ENCODE measurements around the gene SLC6A3. TPM values are rescaled to one million over a fixed set of nuclear protein-coding genes. Genes with fewer than 3 reads are reported as not detected.

SLC6A3 gene
- total RNA-seq, 1 donor from 2014 or later: not detected

GRCh38 chr5:1444361-1445189 is 665 bp downstream of the SLC6A3 start:
- Histone ChIP-seq H3K4me1 (peaks cover 18% of the 10 kb centered on the region), H3K9me3 (replicated peaks) (peaks cover 5% of the 10 kb centered on the region), H3K4me3 (peak overlapping the region; percentile 44), H3K27me3 (ENCODE audit: low read depth) (peaks cover 100% of the 10 kb centered on the region), H3K27ac (replicated peaks) (no peak overlapping the region), H3K36me3 (no peaks in the 10 kb centered on the region)
- no peak for TF ChIP-seq CTCF (IDR thresholded peaks at IDR 0.05; ENCODE audit: borderline replicate concordance)
- intact Hi-C loops (cut with micrococcal nuclease): no loop called here
- no peak for DNase-seq

GRCh38 chr5:1443991-1444360 is 1.3 kb downstream of the SLC6A3 start:
- peaks cover 18% of the 10 kb centered on the region for H3K4me1 ChIP-seq
- H3K27ac ChIP-seq (replicated peaks): no peak overlapping the region
- peaks cover 5% of the 10 kb centered on the region for H3K9me3 ChIP-seq (replicated peaks)
- H3K36me3 ChIP-seq: no peaks in the 10 kb centered on the region
- TF ChIP-seq CTCF (IDR thresholded peaks at IDR 0.05; ENCODE audit: borderline replicate concordance): no peak
- H3K4me3 ChIP-seq: no peak overlapping the region
- peaks cover 98% of the 10 kb centered on the region for H3K27me3 ChIP-seq (ENCODE audit: low read depth)
- no peak for DNase-seq
- intact Hi-C loops (cut with micrococcal nuclease): no loop called here

GRCh38 chr5:1443171-1443570 is 2.1 kb downstream of the SLC6A3 start:
- Histone ChIP-seq H3K9me3 (replicated peaks) (peaks cover 5% of the 10 kb centered on the region), H3K36me3 (no peaks in the 10 kb centered on the region), H3K27me3 (ENCODE audit: low read depth) (peaks cover 98% of the 10 kb centered on the region), H3K4me1 (peaks cover 18% of the 10 kb centered on the region), H3K4me3 (no peak overlapping the region), H3K27ac (replicated peaks) (no peak overlapping the region)
- no peak for TF ChIP-seq CTCF (IDR thresholded peaks at IDR 0.05; ENCODE audit: borderline replicate concordance)
- DNase-seq: no peak
- intact Hi-C loops (cut with micrococcal nuclease): no loop called here

- no peak for DNase-seq
- H3K4me3 ChIP-seq: no peak overlapping the region
- no peak overlapping the region for H3K27ac ChIP-seq (replicated peaks)
- TF ChIP-seq CTCF (IDR thresholded peaks at IDR 0.05; ENCODE audit: borderline replicate concordance): no peak
- H3K9me3 ChIP-seq (replicated peaks): peaks cover 5% of the 10 kb centered on the region
- intact Hi-C loops (cut with micrococcal nuclease): no loop called here
- H3K27me3 ChIP-seq (ENCODE audit: low read depth): peaks cover 98% of the 10 kb centered on the region
- no peaks in the 10 kb centered on the region for H3K36me3 ChIP-seq
- peaks cover 18% of the 10 kb centered on the region for H3K4me1 ChIP-seq
These were observed 2.8 kb downstream of the SLC6A3 start for GRCh38 chr5:1442222-1443145.

- Histone ChIP-seq H3K4me3 (no peak overlapping the region), H3K27ac (replicated peaks) (no peak overlapping the region), H3K36me3 (no peaks in the 10 kb centered on the region), H3K4me1 (peaks cover 18% of the 10 kb centered on the region), H3K27me3 (ENCODE audit: low read depth) (peaks cover 98% of the 10 kb centered on the region), H3K9me3 (replicated peaks) (peaks cover 5% of the 10 kb centered on the region)
- no peak for TF ChIP-seq CTCF (IDR thresholded peaks at IDR 0.05; ENCODE audit: borderline replicate concordance)
- no peak for DNase-seq
- intact Hi-C loops (cut with micrococcal nuclease): no loop called here
These were observed 3.9 kb downstream of the SLC6A3 start for GRCh38 chr5:1441166-1441865.
